Fibroblast of villous mesenchyme (primary cell): ENCODE measurements around the gene SPANXN4. TPM values are rescaled to one million over a fixed set of nuclear protein-coding genes. Genes with fewer than 3 reads are reported as not detected.

Experiments
- DNase-seq: peaks from one replicate; pipeline ENCODE4 v3.0.0-alpha.2; 2010; ENCODE audit warnings: low read depth
- H3K4me3 ChIP-seq: 2 replicates; pipeline ENCODE4 v1.5.1; 2011; ENCODE audit warnings: low read depth, mild to moderate bottlenecking, low read length
- CTCF ChIP-seq: IDR thresholded peaks from 2 replicates; pipeline ENCODE4 v1.5.1; 2012; ENCODE audit warnings: low read depth, mild to moderate bottlenecking, low read length; ENCODE audit not compliant: insufficient read depth
- total RNA-seq: library from RNA; depleted of rRNA; stranded (reverse); fragments of >200 nt; gene quantifications from 2 replicates; pipeline ENCODE4 v1.2.3, GENCODE V29; 2012

The SPANXN4 gene
- total RNA-seq, 1 donor = not detected

DNA sequence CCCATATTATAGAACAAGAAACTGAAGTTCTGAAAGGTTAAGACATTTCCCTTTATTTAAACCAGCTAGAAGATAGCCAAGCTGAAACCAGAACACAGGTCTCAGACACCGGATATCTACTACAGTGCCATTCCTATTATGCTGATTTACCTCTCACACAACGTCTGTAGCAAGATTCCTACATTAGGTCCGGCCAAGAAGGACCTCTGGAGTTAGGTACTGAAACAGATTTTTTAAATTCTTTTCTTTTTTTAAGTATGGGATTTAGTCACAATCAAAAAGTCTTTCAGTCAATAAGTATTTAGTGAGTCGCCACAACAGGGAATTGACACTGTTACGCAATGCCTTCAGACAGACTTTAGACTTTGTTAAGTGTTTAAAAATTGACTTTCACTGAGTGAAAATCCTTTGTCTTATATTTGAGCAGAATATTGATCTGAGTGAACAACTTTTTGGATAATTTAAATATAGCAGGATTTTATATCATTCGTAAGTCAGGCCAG lies 26.5 kb upstream of the SPANXN4 start:
- H3K4me3 ChIP-seq = no peak overlapping the region
- no peak for DNase-seq
- no peak for TF ChIP-seq CTCF

DNA sequence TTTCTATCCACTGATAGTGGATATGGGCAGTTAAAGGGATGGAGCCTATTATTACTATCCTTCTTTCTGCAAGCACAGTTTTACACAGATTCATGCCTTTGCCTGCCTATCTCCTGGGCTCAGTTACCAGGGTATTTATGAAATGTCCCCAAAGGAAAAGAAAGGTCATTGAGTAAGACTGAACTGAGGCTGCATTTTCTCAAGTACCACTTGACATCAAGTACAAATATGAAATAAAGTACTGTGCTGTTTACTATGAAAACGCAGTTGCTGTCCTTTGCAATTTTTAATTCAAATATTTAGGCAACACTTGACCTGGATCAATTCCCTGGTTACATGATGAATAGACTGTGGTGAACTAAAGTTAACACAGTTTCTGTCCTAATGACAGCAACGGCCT lies 23.5 kb upstream of the SPANXN4 start:
- H3K4me3 ChIP-seq = no peak overlapping the region
- TF ChIP-seq CTCF = no peak
- no peak for DNase-seq

GRCh38 chrX:143017272-143017671 lies 8.5 kb upstream of the SPANXN4 start:
- no peak for DNase-seq
- TF ChIP-seq CTCF = no peak
- H3K4me3 ChIP-seq = no peak overlapping the region

GRCh38 chrX:143027275-143027674 lies 1.5 kb downstream of the SPANXN4 start:
- no peak for TF ChIP-seq CTCF
- no peak for DNase-seq
- H3K4me3 ChIP-seq = no peak overlapping the region

- no peak for DNase-seq
- no peak for TF ChIP-seq CTCF
- no peak overlapping the region for H3K4me3 ChIP-seq
Observed at GRCh38 chrX:143047511-143047910, 21.8 kb downstream of the SPANXN4 start.

GRCh38 chrX:143058120-143058519 lies 32.4 kb downstream of the SPANXN4 start:
- no peak for DNase-seq
- TF ChIP-seq CTCF = no peak
- no peak overlapping the region for H3K4me3 ChIP-seq

- H3K4me3 ChIP-seq = no peak overlapping the region
- TF ChIP-seq CTCF = no peak
- DNase-seq = no peak
Observed at GRCh38 chrX:143081231-143081630, 55.5 kb downstream of the SPANXN4 start.
